Measurements from ENCODE around the gene ACYP1. TPM values are rescaled to one million over a fixed set of nuclear protein-coding genes. Genes with fewer than 3 reads are reported as not detected.

Gene ACYP1
- total and polyA plus RNA-seq, 2 of the 13 experiments (the other 11 are each of a cell fraction or from before 2014, with no cell fraction given): 9.7 to 22.4 TPM

- 0 out of 2 replicates have a peak, but pooled peaks have one; percentile 33 for TF ChIP-seq ZBTB4 (CRISPR knock-in tag; IDR thresholded peaks at IDR 0.05; ENCODE audit: borderline replicate concordance)
- 0 out of 2 replicates have a peak, but pooled peaks have one; percentile 8 for TF ChIP-seq ARID3A (IDR thresholded peaks at IDR 0.05; ENCODE audit: low read depth, low read length)
- TF ChIP-seq CEBPG (CRISPR knock-in tag; IDR thresholded peaks at IDR 0.05): no peak
- peak; percentile 82 for TF ChIP-seq ZNF142 (CRISPR knock-in tag; IDR thresholded peaks at IDR 0.05)
- peak; percentile 72; the same call in 1 of the 2 replicates for TF ChIP-seq GLI4 (CRISPR knock-in tag; IDR thresholded peaks at IDR 0.05; ENCODE audit: borderline replicate concordance)
- no peak for TF ChIP-seq ZNF10 (CRISPR knock-in tag; IDR thresholded peaks at IDR 0.05; ENCODE audit: borderline replicate concordance, low read depth)
- 0 out of 2 replicates have a peak, but pooled peaks have one; percentile 74 for TF ChIP-seq KIAA2018 (CRISPR knock-in tag; IDR thresholded peaks at IDR 0.05; ENCODE audit: borderline replicate concordance)
- no peak for TF ChIP-seq SMYD3 (CRISPR knock-in tag; IDR thresholded peaks at IDR 0.05)
Observed at GRCh38 chr14:75069121-75069810, 5.4 kb upstream of the ACYP1 start, which contains the start of gene ZC2HC1C (continued).

Measured in HepG2 (cell line).